ENCODE measurements around the gene GSTM2.
A peak's percentile ranks its signal among the peaks of the same experiment; 100 is the strongest.

The GSTM2 gene

DNA sequence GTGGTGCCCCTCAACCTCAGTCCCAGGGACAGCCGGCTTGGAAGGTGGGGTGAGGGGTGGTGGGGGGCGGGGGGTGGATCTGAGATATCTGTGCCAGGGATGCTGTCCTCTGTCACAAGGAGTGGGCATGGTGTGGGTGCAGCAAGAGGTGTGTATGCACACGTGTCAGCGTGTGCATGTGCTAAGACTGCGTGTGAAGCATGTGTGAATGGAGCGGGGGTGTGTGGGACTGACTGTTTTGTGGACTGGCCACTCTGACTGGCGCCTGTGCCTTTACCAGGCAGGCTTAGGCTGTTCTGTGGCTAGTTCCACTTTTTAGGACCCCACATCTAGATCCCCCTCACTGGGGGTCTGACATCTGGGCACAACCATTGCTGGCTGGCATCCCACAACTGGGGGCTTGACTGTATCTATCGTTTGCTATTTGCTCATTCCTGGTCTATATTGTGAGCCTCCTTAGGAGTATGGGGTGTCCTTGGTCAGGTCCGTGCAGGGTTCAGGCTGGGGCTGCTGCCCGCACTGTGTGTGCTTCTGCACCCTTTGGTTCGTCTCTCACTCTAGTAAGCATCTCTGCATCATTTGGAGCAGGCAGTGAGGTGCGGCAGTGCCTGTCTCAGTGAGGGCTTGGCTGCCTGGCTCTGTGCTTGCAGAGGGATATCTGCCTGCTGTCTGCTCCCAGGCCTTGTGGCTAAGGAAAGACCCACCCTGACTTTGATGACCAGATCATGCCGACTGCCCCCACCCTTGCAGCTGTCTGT lies 46.3 kb upstream of the GSTM2 start:
- in situ Hi-C loops (cut with MboI; ENCODE audit: low sequenced_read_pairs, unreplicated experiment) = loop anchor here (5.0 kb wide), 1 partner anchor 74 kb away; the partner anchor contains the start of gene GNAI3
- DNase-seq (ENCODE audit: low spot score) = peak; percentile 34

DNA sequence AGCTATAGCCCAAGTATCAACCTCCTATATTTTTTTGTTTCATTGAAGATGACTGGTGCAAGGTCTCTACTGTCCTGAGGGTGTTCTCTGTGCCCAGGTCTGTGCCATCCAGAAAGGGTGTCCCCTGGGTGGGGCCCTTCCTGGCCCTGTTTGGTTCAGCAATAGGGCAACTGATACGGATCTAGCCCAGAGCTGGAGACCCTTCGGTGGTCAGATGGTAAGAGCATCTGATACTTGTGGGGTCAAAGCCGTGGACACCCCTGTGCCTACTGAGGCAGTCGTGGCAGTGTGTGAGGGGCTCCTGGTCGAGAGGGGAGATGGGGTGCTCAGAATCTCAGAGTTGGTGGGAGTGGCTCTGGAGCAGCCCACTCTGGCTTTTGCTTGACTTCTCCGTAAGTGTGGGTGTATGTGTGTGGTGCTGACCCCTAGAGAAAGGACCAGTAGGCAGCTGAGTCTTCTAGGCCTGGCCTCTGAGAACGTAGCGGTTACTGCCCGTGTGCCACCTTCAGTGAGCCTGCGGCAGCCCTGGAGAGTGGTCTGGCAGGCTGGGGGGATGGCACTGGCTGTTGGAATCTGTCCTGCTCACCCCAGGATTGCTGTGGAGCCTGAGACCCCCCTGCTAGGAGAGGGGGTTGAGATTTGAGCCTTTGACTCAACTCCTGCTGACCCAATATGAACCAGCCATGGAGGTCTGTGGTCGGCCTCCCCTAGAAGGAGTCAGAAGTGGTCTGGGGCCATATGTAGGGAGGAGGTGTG lies 45.5 kb upstream of the GSTM2 start:
- TF ChIP-seq, protein P1, sequence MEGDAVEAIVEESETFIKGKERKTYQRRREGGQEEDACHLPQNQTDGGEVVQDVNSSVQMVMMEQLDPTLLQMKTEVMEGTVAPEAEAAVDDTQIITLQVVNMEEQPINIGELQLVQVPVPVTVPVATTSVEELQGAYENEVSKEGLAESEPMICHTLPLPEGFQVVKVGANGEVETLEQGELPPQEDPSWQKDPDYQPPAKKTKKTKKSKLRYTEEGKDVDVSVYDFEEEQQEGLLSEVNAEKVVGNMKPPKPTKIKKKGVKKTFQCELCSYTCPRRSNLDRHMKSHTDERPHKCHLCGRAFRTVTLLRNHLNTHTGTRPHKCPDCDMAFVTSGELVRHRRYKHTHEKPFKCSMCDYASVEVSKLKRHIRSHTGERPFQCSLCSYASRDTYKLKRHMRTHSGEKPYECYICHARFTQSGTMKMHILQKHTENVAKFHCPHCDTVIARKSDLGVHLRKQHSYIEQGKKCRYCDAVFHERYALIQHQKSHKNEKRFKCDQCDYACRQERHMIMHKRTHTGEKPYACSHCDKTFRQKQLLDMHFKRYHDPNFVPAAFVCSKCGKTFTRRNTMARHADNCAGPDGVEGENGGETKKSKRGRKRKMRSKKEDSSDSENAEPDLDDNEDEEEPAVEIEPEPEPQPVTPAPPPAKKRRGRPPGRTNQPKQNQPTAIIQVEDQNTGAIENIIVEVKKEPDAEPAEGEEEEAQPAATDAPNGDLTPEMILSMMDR (IDR thresholded peaks at IDR 0.05; ENCODE audit: borderline replicate concordance, control extremely low read depth, extremely low read depth, insufficient read depth, missing control alignments) = no peak
- peak; percentile 17 for DNase-seq (ENCODE audit: low spot score)
- in situ Hi-C loops (cut with MboI; ENCODE audit: low sequenced_read_pairs, unreplicated experiment) = loop anchor here (5.0 kb wide), 1 partner anchor 75 kb away; the partner anchor contains the start of gene GNAI3

More for the DNA sequence above, 46.3 kb upstream of the GSTM2 start:
- TF ChIP-seq, protein P1 (IDR thresholded peaks at IDR 0.05; ENCODE audit: borderline replicate concordance, control extremely low read depth, extremely low read depth, insufficient read depth, missing control alignments) = no peak

DNA sequence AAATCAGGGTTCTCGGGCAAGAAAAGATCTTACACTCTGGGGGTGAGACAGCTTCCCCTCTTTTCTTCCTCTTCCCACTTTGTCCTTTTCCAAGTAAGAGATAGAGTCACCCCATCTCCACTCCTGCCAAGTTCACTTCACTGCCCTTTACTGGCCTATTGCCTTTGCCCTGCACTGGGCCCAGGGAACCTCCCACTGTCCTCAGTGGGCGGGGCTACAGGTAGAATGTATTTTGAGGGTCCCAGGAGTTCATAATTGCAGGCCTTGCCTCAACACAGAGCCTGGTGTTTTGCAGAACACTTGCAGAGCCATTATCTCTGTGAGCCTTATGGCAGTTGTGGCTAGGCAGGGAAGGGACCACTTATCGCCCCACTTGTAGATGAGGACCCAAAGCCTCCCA lies 45.0 kb upstream of the GSTM2 start:
- TF ChIP-seq, protein P1 (IDR thresholded peaks at IDR 0.05; ENCODE audit: borderline replicate concordance, control extremely low read depth, extremely low read depth, insufficient read depth, missing control alignments) = no peak
- in situ Hi-C loops (cut with MboI; ENCODE audit: low sequenced_read_pairs, unreplicated experiment) = loop anchor here (5.0 kb wide), 1 partner anchor 76 kb away; the partner anchor contains the start of gene GNAI3
- peak; percentile 12 for DNase-seq (ENCODE audit: low spot score)

DNA sequence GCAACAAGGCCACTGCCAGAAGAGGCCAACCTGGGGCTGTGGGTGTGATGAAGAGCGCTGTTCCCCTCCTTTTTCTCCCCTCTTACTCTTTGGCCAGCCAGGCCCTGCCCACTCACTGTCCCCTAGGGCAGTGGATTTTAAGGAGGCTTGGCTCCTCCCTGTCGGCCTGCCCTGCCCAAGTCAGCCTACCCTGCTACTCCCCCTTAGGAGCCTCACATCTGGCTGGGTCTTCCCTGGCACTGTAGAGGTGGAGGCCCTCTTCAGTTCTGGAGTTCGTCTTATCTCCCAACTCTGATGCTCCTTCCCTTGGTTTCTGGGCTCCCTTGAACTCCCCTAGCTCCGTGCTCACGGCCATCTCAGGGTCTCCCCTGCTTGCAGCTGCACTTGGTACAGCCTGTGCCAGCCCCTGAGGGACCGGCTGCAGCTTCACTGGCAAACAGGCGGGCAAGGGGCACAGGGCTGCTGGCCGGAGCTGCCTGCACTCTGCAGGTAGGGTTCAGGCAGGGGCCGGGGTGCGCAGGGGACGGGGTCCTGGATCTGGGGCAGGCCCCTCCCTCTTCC lies 44.2 kb upstream of the GSTM2 start:
- peak; percentile 25 for DNase-seq (ENCODE audit: low spot score)
- in situ Hi-C loops (cut with MboI; ENCODE audit: low sequenced_read_pairs, unreplicated experiment) = loop anchor here (5.0 kb wide), 1 partner anchor 76 kb away; the partner anchor contains the start of gene GNAI3
- TF ChIP-seq, protein P1 (IDR thresholded peaks at IDR 0.05; ENCODE audit: borderline replicate concordance, control extremely low read depth, extremely low read depth, insufficient read depth, missing control alignments) = no peak

DNA sequence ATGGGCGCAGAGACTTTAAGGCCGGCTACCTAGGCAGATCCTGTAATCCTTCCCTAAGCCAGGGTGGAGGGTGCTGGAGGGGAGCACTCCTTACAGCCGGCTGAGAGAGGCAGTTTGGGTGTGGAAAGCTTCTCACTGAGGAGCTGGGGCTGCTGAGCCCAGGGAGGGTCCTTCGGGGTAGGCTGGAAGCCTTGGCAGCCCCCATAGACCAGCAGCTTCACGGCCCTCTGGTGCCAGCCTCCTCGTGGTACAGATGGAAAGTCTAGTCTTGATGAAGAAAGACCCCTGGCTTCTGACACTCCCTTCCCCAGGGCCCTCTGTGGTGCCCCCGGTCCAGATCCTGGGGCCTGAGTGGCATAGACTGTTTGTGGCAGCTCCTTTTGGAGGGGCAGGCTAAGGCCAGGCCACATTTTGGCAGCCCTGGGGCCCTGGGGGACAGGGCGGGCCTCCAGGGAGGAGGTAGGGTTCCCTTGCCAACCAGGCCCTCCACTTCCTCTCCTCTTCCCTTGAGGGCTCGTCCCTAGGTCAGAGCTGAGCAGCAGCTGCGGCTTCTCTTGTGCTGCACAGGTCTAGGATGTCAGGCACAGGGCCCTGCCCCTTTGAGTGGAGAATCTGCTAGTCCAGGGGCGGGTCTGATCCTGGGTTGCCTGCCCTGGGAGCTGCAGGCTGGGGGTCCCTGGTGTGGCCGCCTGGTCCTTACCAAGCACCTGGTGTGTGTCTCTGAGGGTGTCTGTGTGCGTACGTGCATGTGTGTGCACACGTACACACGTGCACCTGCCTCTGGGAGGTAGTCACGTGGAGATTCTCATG lies 43.5 kb upstream of the GSTM2 start:
- TF ChIP-seq, protein P1 (IDR thresholded peaks at IDR 0.05; ENCODE audit: borderline replicate concordance, control extremely low read depth, extremely low read depth, insufficient read depth, missing control alignments) = no peak
- peak; percentile 53 for DNase-seq (ENCODE audit: low spot score)
- in situ Hi-C loops (cut with MboI; ENCODE audit: low sequenced_read_pairs, unreplicated experiment) = loop anchor here (5.0 kb wide), 1 partner anchor 77 kb away; the partner anchor contains the start of gene GNAI3
